ENCODE data around the gene ST3GAL2.
A peak's percentile ranks its signal among the peaks of the same experiment; 100 is the strongest.

Gene ST3GAL2, protein sequence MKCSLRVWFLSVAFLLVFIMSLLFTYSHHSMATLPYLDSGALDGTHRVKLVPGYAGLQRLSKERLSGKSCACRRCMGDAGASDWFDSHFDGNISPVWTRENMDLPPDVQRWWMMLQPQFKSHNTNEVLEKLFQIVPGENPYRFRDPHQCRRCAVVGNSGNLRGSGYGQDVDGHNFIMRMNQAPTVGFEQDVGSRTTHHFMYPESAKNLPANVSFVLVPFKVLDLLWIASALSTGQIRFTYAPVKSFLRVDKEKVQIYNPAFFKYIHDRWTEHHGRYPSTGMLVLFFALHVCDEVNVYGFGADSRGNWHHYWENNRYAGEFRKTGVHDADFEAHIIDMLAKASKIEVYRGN
- total RNA-seq = 27.6 to 59.0 reads per million in 2 experiments

- DNase-seq (ENCODE audit: low read depth) = peak; percentile 89
These were observed at the start of gene ST3GAL2 for GRCh38 chr16:70438969-70439862. Gene ST3GAL2, minus strand, starts transcription at chr16:70439100. Its CDS starts 40,570 bp downstream, at chr16:70398530.

- DNase-seq (ENCODE audit: low read depth) = no peak
These were observed 46.0 kb upstream of the ST3GAL2 start for GRCh38 chr16:70484867-70485266.

- DNase-seq (ENCODE audit: low read depth) = no peak
These were observed 44.5 kb upstream of the ST3GAL2 start for GRCh38 chr16:70483426-70483825.

DNA sequence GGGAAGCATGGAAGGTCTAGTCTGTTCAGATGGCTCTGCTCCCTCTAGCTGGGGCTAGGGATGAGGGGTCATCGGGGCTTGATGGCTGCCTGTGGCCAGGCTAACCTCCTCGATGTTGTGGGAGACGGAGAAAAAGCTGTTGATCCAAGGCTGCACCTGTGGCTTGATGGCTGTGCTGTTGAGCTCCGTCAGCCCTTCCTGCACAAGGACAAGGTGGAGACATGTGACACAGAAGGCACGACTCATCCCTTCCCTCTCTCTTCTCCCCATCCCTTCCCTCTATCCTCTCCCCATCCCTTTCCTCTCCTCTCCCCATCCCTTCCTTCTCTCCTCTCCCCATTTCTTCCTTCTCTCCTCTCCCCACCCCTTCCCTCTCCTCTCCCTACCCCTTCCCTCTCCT, 43.7 kb upstream of the ST3GAL2 start:
- DNase-seq (ENCODE audit: low read depth) = no peak

DNA sequence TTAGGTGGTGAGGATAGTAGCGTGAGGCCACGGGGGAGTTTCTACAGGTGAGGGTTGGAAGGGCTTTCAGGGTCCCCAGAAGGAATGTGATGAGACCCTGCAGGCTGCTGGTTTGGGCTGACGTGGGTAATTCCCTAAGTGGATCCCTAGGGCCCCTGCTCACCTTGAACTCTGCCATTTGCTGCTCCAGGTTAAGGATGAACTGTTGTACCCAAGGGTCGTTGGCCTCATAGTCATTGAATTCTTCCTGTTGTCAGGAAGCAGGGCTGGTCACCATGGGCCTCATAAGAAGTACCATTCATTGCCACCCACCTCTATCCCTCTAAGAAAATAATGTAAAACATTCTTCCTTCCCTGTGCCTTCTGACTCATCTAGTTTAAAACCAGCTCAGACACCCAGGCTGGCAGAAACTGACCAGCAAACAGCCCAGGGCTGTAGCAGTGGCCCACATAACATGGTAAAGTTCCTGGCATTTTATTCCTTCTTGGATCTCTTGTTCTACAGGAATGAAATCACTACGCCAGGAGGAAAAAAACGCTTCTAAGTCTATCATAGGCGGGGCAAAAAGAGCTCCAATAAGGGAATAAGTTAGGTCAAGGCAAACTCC, 43.1 kb upstream of the ST3GAL2 start:
- DNase-seq (ENCODE audit: low read depth) = no peak

DNA sequence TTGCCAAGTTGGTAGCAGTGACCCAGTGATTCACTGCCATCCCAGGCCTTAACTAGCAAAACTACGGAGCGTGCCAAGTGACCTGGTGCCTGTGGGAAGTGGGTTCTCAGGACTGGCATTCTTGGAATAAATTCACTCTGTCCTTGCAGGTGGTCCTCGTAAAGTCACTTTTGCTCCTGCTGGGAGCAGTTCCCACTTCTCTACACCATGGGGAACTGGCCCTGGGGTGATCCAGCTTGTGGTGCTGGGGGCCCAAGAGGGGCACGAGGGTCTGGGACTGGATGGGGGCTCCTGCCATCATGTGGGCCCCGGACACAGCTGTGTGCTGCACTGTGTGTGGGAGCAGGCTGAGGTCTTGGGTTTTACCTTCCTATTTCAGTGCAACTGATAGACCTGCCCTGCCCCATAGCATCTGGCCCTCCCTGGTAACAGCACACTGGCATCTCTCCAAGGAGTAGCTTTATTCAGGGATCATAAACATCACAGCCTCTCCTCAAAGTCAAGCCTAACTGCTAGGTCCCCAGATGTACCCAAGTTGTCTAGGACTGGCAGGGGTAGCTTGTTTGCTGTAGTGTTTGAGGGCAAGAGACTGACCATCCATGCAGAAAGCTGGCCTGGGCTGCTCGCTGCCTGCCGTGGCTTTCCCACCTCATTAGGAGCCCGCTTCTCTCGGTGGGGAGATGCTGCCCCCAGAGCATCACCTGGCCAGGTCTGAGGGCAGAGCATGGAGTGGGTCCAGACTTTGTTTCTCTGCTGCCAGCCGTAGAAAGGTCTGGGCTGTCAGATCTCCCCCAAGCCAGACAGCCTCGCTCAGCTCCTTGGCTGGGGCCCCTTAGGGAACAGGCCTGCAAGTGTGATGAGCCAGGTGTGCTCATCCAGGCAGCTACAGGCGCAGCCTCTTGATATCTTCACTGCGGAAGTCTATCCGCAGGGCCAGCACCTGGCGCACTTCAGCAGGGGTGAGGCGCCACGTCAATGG, 41.5 kb upstream of the ST3GAL2 start:
- DNase-seq (ENCODE audit: low read depth) = no peak

GRCh38 chr16:70478912-70479341, 40.0 kb upstream of the ST3GAL2 start:
- no peak for DNase-seq (ENCODE audit: low read depth)

- no peak for DNase-seq (ENCODE audit: low read depth)
These were observed 39.3 kb upstream of the ST3GAL2 start for GRCh38 chr16:70478169-70478568.

- DNase-seq (ENCODE audit: low read depth) = no peak
These were observed 37.5 kb upstream of the ST3GAL2 start for GRCh38 chr16:70476272-70477020.

- no peak for DNase-seq (ENCODE audit: low read depth)
These were observed 36.4 kb upstream of the ST3GAL2 start for GRCh38 chr16:70475054-70475871.

DNA sequence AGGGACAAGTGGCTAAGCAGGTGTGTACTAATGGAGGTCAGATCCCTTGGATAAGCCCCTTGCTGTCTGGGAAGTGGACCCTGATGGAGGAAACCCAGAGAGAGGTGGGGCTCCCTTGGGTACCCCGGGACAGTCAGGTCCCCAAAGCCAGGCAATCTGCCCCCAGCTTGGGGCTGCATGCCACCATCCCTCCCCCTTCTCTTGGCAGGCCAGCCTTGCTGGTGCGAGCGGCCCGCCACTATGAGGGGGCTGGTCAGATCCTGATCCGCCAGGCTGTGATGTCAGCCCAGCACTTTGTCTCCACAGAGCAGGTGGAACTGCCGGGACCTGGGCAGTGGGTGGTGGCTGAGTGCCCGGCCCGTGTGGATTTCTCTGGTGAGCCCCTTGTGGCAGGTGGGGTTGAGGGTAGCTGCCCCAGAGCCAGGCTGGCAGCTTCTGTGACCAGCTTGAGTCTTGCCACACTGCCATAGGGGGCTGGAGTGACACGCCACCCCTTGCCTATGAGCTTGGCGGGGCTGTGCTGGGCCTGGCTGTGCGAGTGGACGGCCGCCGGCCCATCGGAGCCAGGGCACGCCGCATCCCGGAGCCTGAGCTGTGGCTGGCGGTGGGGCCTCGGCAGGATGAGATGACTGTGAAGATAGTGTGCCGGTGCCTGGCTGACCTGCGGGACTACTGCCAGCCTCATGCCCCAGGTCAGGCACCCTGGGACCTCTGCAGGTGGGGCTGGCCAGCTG, 35.6 kb upstream of the ST3GAL2 start:
- DNase-seq (ENCODE audit: low read depth) = no peak

DNA sequence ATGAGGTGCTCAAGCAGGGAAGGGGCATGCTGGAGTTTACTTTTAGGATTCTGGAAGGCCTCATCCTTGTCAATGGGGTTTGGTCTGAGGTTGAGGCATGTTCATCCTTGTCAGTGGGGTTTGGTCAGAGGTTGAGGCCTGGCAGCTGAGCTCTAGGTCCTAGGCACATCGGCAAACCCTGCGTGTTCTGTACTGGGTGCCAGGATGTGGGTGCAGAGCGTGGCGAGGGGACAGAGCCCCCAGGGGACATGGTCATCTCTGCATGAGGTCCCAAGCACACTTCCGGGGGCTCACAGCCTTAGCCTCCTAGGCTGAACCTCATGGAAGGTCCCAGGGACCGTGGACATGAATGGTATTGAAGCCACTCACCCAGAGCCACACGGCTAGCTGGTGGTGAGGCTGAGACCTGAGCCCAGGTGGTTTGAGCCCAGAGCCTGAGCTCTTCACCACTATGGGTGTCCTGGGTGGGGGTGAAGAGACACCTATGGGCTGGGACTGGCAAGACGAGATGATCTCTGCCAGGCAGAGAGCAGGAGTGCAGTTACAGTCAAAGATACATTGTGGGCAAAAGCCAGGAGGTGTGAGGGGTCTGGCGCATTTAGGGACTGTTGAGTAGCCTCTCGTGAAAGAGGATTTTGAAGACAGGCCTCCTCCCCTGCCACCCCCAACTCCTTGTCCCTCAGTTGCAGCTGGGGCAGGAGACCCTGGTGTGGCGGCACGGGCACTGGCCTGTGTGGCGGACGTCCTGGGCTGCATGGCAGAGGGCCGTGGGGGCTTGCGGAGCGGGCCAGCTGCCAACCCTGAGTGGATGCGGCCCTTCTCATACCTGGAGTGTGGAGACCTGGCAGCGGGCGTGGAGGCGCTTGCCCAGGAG, 34.8 kb upstream of the ST3GAL2 start:
- DNase-seq (ENCODE audit: low read depth) = no peak

DNA sequence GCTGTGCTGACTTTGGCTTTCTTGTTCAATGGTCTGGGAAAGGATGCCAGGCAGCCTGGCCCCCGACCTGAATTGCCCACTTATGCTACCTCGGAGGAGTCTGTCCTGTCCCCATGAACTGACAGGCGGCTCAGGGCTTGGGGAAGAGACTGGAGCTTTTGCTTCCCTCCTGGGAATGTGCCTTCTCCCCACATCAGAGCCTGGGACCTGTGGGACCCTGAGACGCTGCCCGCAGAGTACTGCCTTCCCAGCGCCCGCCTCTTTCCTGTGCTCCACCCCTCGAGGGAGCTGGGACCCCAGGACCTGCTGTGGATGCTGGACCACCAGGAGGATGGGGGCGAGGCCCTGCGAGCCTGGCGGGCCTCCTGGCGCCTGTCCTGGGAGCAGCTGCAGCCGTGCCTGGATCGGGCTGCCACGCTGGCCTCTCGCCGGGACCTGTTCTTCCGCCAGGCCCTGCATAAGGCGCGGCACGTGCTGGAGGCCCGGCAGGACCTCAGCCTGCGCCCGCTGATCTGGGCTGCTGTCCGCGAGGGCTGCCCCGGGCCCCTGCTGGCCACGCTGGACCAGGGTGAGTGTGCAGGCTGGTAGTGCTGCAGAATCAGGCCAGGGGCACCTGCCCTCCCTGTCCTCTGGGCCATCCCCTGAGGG, 34.0 kb upstream of the ST3GAL2 start:
- DNase-seq (ENCODE audit: low read depth) = no peak

- no peak for DNase-seq (ENCODE audit: low read depth)
These were observed 32.0 kb upstream of the ST3GAL2 start for GRCh38 chr16:70470927-70471341.

DNA sequence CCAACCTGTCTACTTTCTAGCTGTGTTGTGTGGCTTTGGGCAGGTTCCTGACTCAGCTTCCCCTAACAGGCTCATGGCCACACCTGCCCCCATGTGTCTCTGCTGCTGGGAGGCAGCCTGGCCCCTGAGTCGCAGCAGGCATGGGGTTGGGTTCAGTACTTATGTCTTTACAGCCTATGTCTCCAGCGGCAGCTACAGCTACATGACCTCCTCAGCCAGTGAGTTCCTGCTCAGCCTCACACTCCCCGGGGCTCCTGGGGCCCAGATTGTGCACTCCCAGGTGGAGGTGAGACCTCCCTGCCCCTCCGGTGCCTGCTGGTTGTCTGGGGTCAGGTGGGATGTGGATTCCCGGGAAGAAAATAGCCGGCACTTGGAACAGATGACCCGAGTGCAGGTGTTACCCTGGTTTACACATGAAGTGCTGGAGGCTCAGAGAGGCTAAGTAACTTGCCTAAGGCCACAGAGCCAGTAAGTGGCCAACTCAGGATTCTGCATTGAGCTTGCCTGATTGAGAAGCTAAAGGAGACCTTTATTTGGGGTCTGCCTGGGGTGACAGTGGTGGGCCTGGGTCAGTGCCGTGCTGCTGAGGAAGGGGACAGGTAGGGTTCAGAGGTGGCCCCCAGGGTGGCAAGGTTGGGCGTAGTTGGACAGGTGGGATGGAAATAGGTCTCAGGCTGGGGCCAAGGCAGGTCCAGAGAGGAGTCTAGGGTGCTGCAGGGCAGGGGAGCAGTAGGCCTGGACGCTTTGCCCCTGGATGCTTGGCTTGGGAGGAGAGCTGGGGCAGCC, 31.4 kb upstream of the ST3GAL2 start:
- DNase-seq (ENCODE audit: low read depth) = no peak

DNA sequence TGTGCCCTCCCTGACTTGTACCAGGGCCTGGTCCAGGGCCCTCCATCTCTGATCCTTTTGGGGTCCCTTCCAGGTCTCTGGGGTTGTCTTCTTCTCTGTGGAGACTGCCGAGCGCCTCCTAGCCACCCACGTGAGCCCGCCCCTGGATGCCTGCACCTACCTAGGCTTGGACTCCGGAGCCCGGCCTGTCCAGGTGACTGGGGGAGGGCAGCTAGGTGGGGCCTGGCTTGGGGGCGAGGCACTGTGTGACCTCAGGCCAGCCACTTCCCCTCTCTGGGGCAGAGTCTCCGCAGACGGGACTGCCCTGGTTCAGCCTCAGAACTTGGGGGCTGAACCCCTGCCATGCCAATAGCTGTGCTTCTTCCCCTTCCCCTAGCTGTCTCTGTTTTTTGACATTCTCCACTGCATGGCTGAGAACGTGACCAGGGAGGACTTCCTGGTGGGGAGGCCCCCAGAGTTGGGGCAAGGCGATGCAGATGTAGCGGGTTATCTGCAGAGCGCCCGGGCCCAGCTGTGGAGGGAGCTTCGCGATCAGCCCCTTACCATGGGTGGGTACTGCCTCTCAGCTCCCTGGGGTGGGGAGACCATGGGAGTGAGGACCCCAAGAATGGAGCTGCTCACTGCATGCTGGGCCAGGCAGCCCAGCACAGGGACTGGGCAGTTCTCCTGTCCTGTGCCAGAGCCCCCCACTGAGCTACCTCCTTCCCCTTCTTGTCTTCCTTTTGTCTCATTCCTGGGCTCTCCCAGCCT, 30.1 kb upstream of the ST3GAL2 start:
- no peak for DNase-seq (ENCODE audit: low read depth)

All from T follicular helper cell (primary cell).